K562 (cell line): ENCODE measurements around the gene FGF11. TPM values are rescaled to one million over a fixed set of nuclear protein-coding genes. Genes with fewer than 3 reads are reported as not detected.

ENCODE experiments used
- BACH1 ChIP-seq: fragments of 200-800 bp; sonication (Bioruptor generic); IDR thresholded peaks from 2 replicates; pipeline ENCODE4 v1.6.1; 2016; ENCODE audit warnings: missing genetic modification characterization, missing compliant biosample characterization
- CEBPG ChIP-seq, 3 experiments: fragments of 200-800 bp in 1 of 3; sonication (Bioruptor generic) in 1 of 3; sonication (generic) in 1 of 3; formaldehyde crosslinking in 1 of 3; IDR thresholded peaks in 2 of 3; conservative IDR thresholded peaks in 1 of 3; 2 replicates each; pipeline versions ENCODE4 v1.6.1 to v1.8.0; 2016 to 2022; ENCODE audit warnings: missing compliant biosample characterization in 2 of 3, missing genetic modification characterization in 2 of 3, mild to moderate bottlenecking in 1 of 3, missing genetic modification reagents in 1 of 3
- CHD2 ChIP-seq: IDR thresholded peaks from 2 replicates; pipeline ENCODE4 v1.6.1; 2011; ENCODE audit warnings: low read depth, low read length
- CREB1 ChIP-seq, 2 experiments: sonication (generic) in 1 of 2; formaldehyde crosslinking in 1 of 2; IDR thresholded peaks; 2 replicates each; pipeline versions ENCODE4 v1.6.1 to v1.8.0; 2012 to 2022; ENCODE audit warnings: inconsistent platforms in 1 of 2, mild to moderate bottlenecking in 1 of 2, missing genetic modification reagents in 1 of 2, moderate library complexity in 1 of 2
- EP400 ChIP-seq: fragments of 450-650 bp; IDR thresholded peaks from 2 replicates; pipeline ENCODE4 v1.6.1; 2017; ENCODE audit warnings: antibody characterized with exemption, mild to moderate bottlenecking, moderate library complexity
- FOXJ3 ChIP-seq: sonication (generic); formaldehyde crosslinking; IDR thresholded peaks from 2 replicates; pipeline ENCODE4 v1.4.0; 2020; ENCODE audit warnings: mild to moderate bottlenecking, missing genetic modification reagents
- ILK ChIP-seq: fragments of 450-650 bp; IDR thresholded peaks from 2 replicates; pipeline ENCODE4 v1.6.1; 2016; ENCODE audit warnings: missing genetic modification characterization, low read depth, mild to moderate bottlenecking, missing compliant biosample characterization, moderate library complexity, borderline replicate concordance
- MEIS2 ChIP-seq: fragments of 450-650 bp; IDR thresholded peaks from 2 replicates; pipeline ENCODE4 v1.6.1; 2014; ENCODE audit warnings: mild to moderate bottlenecking; ENCODE audit not compliant: partially characterized antibody
- MYNN ChIP-seq, 2 experiments: sonication (generic); formaldehyde crosslinking in 1 of 2; IDR thresholded peaks; 2 replicates each; pipeline versions ENCODE4 v1.5.0 to v1.6.1; 2016 to 2020; ENCODE audit warnings: antibody characterized with exemption in 1 of 2, missing genetic modification reagents in 1 of 2
- NCOA4 ChIP-seq: fragments of 450-650 bp; IDR thresholded peaks from 2 replicates; pipeline ENCODE4 v1.6.1; 2018; ENCODE audit warnings: mild to moderate bottlenecking; ENCODE audit not compliant: partially characterized antibody
- PHF8 ChIP-seq: fragments of 200-600 bp; sonication (generic); IDR thresholded peaks from 2 replicates; pipeline ENCODE4 v1.6.1; 2012; ENCODE audit warnings: mixed run types, mild to moderate bottlenecking, inconsistent platforms, low read length, moderate library complexity, borderline replicate concordance
- TAL1 ChIP-seq: fragments of 450-650 bp; IDR thresholded peaks from 2 replicates; pipeline ENCODE4 v1.6.1; 2016; ENCODE audit warnings: mild to moderate bottlenecking
- TGIF2 ChIP-seq: sonication (generic); formaldehyde crosslinking; IDR thresholded peaks from 2 replicates; pipeline ENCODE4 v1.8.1; 2022; ENCODE audit warnings: mild to moderate bottlenecking, missing genetic modification reagents, moderate library complexity
- U2AF1 ChIP-seq: fragments of 200-400 bp; formaldehyde crosslinking; optimal IDR thresholded peaks from 2 replicates; pipeline ENCODE3; 2017; ENCODE audit warnings: mild to moderate bottlenecking, low read depth, low read length, moderate library complexity
- XRCC5 ChIP-seq: fragments of 200-400 bp; formaldehyde crosslinking; IDR thresholded peaks from 2 replicates; pipeline ENCODE4 v1.6.1; 2017; ENCODE audit warnings: low read depth, mild to moderate bottlenecking, low read length
- ZEB2 ChIP-seq: fragments of 450-650 bp; IDR thresholded peaks from 2 replicates; pipeline ENCODE4 v1.6.1; 2016
- ZNF354B ChIP-seq: fragments of 250-450 bp; sonication (Bioruptor Pico); IDR thresholded peaks from 2 replicates; pipeline ENCODE4 v1.4.0; 2020
- ZNF764 ChIP-seq: fragments of 250-450 bp; sonication (Bioruptor Pico); IDR thresholded peaks from 2 replicates; pipeline ENCODE4 v1.4.0; 2020; ENCODE audit warnings: low read depth, mild to moderate bottlenecking, moderate library complexity
- polyA plus RNA-seq, 8 experiments: library from polyadenylated mRNA; depleted of rRNA in 4 of 8; stranded (reverse) in 5 of 8; unstranded in 3 of 8; fragments of >200 nt; fragmentation: Nextera tagmentation in 2 of 8; fragmentation: Illumina TruSeq in 1 of 8; extraction: Ambion mirVana in 2 of 8; extraction: Trizol in 1 of 8; gene quantifications; 2 replicates each; pipeline versions ENCODE4 v1.2.1 to v1.2.3, GENCODE V29; 2011 to 2014; ENCODE audit warnings: inconsistent platforms in 1 of 8, missing spikeins in 1 of 8
- total RNA-seq, 7 experiments: library from RNA; depleted of rRNA in 6 of 7; stranded (reverse); fragments of >200 nt in 6 of 7; fragmentation: Illumina TruSeq in 2 of 7; extraction: Trizol in 2 of 7; gene quantifications; 2 replicates each; pipeline versions ENCODE4 v1.2.1 to v1.2.3, GENCODE V29; 2011 to 2021; ENCODE audit warnings: low replicate concordance in 1 of 7
- TF ChIP-seq, protein P1 (sequence below), 2 experiments: fragments of 200-800 bp in 1 of 2; sonication (Bioruptor generic) in 1 of 2; sonication (generic) in 1 of 2; formaldehyde crosslinking in 1 of 2; IDR thresholded peaks in 1 of 2; conservative IDR thresholded peaks in 1 of 2; 2 replicates each; pipeline versions ENCODE4 v1.5.0 to v1.6.1; 2016 to 2020; ENCODE audit warnings: missing compliant biosample characterization in 1 of 2, missing genetic modification characterization in 1 of 2, missing genetic modification reagents in 1 of 2
- TF ChIP-seq, protein P2 (sequence below): sonication (generic); formaldehyde crosslinking; IDR thresholded peaks from 2 replicates; pipeline ENCODE4 v1.8.0; 2022; ENCODE audit warnings: mild to moderate bottlenecking, missing genetic modification reagents
- TF ChIP-seq, protein P3 (sequence below): fragments of 250-450 bp; sonication (Bioruptor Pico); IDR thresholded peaks from 2 replicates; pipeline ENCODE4 v1.4.0; 2020; ENCODE audit warnings: mild to moderate bottlenecking, moderate library complexity

The FGF11 gene
- total and polyA plus RNA-seq, 9 of the 15 experiments (the other 6 are each of a cell fraction or from before 2014, with no cell fraction given), result 1.2 to 7.5 (median 3.0) TPM

DNA sequence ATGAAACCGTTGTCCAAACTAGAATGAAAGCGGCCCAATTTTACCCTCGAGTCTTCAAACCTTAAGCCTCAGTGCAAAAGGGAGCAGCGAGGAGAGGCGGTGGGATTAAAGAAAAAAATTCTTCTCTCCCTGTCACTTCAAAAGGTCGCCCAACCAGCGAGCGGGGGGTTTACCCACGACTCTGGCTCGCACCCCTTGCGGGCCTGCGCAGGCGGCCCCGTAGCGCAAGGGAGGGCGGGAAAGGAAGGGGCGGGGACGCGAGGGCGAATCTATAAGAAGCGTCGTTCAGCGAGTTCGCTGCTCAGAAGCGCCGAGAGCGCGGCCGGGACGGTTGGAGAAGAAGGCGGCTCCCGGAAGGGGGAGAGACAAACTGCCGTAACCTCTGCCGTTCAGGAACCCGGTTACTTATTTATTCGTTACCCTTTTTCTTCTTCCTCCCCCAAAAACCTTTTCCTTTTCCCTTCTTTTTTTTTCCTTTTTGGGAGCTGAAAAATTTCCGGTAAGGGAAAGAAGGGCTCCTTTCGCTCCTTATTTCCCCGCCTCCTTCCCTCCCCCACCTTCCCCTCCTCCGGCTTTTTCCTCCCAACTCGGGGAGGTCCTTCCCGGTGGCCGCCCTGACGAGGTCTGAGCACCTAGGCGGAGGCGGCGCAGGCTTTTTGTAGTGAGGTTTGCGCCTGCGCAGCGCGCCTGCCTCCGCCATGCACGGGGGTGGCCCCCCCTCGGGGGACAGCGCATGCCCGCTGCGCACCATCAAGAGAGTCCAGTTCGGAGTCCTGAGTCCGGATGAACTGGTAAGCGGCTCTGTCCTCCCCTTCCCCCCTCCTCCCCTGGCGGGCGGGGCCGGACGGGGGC is 45.0 kb downstream of the FGF11 start, which contains the start of gene POLR2A (continued):
- TF ChIP-seq, protein P1, sequence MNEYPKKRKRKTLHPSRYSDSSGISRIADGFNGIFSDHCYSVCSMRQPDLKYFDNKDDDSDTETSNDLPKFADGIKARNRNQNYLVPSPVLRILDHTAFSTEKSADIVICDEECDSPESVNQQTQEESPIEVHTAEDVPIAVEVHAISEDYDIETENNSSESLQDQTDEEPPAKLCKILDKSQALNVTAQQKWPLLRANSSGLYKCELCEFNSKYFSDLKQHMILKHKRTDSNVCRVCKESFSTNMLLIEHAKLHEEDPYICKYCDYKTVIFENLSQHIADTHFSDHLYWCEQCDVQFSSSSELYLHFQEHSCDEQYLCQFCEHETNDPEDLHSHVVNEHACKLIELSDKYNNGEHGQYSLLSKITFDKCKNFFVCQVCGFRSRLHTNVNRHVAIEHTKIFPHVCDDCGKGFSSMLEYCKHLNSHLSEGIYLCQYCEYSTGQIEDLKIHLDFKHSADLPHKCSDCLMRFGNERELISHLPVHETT (CRISPR knock-in tag; conservative IDR thresholded peaks at IDR 0.05 in 1 of 2, IDR thresholded peaks at IDR 0.05 in 1 of 2), result 0 out of 4 replicates have a peak, but pooled peaks of 1 of the 2 experiments have one; percentile 50
- TF ChIP-seq TGIF2 (CRISPR knock-in tag) (no peak), FOXJ3 (CRISPR knock-in tag) (no peak), ILK (tag) (no peak), ZNF764 (CRISPR knock-in tag) (0 out of 2 replicates have a peak, but pooled peaks have one; percentile 29), NCOA4 (no peak), EP400 (peak; percentile 49; the same call in 1 of the 2 replicates), CEBPG (CRISPR knock-in tag; IDR thresholded peaks at IDR 0.05) (no peak), CEBPG (tag; conservative IDR thresholded peaks at IDR 0.05 in 1 of 2, IDR thresholded peaks at IDR 0.05 in 1 of 2) (no peak), MYNN (IDR thresholded peaks at IDR 0.05) (peak; percentile 40), MYNN (CRISPR knock-in tag; IDR thresholded peaks at IDR 0.05) (no peak), PHF8 (peak; percentile 65), CHD2 (peak; percentile 36; the same call in 1 of the 2 replicates), CREB1 (IDR thresholded peaks at IDR 0.05) (0 out of 2 replicates have a peak, but pooled peaks have one; percentile 27), CREB1 (CRISPR knock-in tag; IDR thresholded peaks at IDR 0.05) (peak; percentile 38; the same call in 1 of the 2 replicates), BACH1 (tag) (no peak), TAL1 (0 out of 2 replicates have a peak, but pooled peaks have one; percentile 15), XRCC5 (no peak), ZEB2 (no peak), ZNF354B (CRISPR knock-in tag) (no peak), MEIS2 (peak; percentile 87), U2AF1 (peak; percentile 43)
- TF ChIP-seq, protein P2, sequence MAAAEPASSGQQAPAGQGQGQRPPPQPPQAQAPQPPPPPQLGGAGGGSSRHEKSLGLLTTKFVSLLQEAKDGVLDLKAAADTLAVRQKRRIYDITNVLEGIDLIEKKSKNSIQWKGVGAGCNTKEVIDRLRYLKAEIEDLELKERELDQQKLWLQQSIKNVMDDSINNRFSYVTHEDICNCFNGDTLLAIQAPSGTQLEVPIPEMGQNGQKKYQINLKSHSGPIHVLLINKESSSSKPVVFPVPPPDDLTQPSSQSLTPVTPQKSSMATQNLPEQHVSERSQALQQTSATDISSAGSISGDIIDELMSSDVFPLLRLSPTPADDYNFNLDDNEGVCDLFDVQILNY (CRISPR knock-in tag), result 0 out of 2 replicates have a peak, but pooled peaks have one; percentile 41
- TF ChIP-seq, protein P3, sequence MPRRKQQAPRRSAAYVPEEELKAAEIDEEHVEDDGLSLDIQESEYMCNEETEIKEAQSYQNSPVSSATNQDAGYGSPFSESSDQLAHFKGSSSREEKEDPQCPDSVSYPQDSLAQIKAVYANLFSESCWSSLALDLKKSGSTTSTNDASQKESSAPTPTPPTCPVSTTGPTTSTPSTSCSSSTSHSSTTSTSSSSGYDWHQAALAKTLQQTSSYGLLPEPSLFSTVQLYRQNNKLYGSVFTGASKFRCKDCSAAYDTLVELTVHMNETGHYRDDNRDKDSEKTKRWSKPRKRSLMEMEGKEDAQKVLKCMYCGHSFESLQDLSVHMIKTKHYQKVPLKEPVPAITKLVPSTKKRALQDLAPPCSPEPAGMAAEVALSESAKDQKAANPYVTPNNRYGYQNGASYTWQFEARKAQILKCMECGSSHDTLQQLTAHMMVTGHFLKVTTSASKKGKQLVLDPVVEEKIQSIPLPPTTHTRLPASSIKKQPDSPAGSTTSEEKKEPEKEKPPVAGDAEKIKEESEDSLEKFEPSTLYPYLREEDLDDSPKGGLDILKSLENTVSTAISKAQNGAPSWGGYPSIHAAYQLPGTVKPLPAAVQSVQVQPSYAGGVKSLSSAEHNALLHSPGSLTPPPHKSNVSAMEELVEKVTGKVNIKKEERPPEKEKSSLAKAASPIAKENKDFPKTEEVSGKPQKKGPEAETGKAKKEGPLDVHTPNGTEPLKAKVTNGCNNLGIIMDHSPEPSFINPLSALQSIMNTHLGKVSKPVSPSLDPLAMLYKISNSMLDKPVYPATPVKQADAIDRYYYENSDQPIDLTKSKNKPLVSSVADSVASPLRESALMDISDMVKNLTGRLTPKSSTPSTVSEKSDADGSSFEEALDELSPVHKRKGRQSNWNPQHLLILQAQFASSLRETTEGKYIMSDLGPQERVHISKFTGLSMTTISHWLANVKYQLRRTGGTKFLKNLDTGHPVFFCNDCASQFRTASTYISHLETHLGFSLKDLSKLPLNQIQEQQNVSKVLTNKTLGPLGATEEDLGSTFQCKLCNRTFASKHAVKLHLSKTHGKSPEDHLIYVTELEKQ (CRISPR knock-in tag), result no peak
